HG03060 (cell line): Measurements from ENCODE around the gene FAM9C.
"Not testable (repeated sequence)": the region's sequence is repeated elsewhere in the genome, so short reads cannot be mapped to it uniquely, and the experiment has no call there.

Source experiments
- ATAC-seq: cut with Tn5 transposase; IDR thresholded peaks from one replicate; pipeline ENCODE4 v1.9.1; 2021; ENCODE audit warnings: low read depth, moderate number of reproducible peaks; ENCODE audit not compliant: unreplicated experiment

Gene FAM9C

DNA sequence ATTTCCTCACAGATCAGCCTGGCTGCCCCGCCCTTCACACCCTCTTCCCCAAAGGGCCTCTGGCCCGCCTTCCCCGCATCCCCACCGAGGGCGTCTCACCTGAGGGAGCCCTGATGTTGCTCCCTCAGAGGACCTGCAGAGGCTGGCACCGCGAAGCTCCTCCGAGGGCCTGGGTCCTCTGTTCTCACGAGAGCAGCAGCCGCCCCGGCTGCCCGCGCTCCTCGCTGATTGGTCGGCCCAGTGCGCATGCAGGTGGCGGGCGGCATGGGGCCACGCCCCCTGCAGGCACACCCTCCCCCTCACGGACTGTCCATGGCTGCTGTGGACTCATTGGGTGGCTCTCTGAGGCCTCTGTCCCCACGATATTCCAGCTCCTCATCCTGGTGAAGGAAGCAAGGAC, at the start of gene FAM9C:
Gene FAM9C, minus strand, starts transcription at position 180 of the 400 bp plus-strand sequence. CDS start 831 bp downstream, outside the sequence.
- ATAC-seq: no peak

DNA sequence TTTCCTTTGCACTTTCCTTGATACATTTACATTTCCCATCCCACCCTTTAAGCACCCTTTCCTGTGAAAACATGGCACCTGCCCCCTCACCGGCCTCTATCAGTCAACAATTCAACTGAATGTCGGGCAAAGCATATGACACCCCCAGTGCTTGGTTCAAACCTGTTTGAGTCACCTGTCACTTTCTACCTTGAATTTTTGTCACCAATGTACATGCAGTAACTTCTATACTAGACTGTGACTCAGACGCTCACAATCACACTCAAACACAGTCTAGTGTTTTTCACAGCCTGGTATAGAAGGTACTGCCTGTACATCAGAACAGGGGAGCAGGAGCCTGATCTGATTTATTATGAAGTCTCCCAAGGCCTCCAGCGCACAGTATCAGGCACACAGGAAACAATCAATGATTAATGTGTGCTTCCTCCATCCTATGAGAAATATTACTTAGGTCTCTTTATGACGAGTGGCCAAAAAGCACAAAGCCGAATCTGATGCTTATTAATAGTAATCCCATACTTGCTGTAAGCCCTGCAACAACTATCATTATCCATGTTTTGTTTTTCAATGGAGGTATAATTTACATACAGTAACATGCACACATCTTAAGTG, 49.2 kb upstream of the FAM9C start:
- no peak for ATAC-seq

DNA sequence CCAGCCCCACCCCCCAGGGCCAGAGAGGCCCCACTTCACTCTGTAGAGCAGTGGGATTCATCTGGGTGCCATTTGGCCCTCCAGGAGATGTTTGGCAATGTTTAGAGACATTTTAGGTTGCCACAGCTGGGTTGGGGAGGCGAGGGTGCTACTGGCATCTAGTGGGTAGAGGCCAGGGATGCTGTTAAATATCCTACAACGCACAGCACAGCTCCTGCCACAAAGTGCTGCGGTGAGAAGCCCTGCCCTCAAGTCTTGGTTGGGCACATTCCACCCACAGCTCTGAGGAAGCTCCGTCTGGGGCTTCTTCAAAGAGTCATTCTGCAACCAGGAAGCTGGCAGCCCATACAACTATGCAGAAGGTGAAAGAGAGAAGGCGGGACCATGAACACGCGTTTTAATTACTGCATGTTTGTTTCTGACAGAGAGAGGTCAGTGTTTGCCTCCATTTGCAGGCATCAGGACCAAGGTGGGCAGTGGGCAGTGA, 48.1 kb upstream of the FAM9C start:
- ATAC-seq: peak; percentile 34

DNA sequence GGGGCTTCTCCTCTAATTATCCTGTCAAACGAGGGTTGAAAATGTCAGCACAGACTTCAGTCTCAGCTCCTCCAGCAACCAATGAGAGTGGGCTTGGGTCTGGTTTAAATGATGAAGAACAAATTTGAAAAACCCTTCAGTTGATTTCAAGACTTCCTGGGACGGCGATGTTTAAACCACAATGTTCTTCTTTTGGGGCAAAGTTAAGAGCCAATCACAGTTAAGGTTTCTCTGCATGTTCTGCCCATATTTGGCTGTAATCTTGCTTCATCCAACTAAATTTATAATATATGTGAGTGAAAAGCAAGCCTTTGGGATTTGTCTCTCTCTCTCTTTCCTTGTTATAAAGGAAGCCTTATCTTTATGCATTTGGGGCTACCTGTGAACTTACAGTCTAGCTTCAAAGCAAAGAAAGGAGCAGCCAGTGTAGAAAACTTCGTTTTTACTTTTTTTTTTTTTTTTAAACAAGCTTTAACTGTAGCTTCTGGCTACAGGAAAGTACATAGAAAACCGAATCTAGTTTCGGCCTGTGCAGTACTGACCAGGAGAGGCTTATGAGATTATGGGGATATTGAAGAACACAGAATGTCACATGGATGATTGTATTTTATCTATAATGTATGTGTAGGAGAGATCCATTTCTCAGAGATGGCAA, 46.8 kb upstream of the FAM9C start:
- ATAC-seq: no peak

DNA sequence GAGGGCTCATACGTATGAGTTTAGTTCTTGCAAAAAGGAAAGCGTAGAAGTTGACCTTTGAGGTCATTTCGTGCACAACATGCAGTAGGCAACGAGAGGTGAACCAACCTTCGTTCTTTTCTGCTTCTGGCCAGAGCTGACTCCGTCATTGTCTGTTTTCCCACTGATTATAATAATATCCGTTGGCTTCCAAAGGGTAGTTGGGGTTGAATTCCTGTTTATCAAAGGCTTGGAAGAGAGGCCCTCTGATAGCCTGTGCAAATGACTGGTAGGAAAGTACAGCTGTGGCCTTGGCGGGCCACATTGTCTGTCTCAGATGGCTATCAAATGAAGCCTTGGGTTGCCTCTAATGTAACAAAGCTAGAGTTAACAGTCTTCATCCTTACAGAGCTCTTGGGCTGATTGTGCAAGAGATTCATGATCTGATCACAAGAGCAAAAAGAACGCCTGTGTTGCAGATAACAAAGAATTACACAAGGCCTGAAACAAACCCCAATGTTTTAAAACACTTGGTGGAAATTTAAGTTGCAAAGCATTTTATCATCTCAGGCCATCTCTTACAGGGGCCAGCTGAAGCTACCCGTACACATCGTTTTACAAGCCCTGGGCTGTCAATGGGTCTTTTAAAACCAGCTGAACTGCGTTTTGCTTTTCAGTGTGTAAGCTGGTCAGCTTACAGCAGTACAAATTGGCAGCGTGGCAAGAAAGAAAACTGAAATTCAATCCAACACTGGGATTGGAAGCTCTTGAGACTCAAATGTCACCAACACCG, 46.1 kb upstream of the FAM9C start:
- no peak for ATAC-seq

- no peak for ATAC-seq
These were observed 45.6 kb upstream of the FAM9C start for GRCh38 chrX:13090027-13090338.

DNA sequence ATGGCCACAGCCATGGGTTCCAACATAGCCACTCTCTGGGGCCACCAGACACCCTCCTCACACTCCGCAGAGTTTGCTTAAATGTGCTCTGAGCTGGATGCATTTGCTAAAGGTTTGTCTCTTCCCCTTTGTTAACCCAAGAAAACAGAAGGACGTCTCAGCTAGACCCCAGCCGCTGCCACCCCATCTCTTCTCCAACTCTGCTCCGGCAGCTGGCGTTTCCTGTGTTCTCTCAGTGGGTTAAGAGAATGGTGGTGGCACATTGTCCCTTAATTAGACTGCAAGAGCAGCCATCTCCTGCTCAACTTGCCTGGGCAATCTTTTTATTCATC, 43.7 kb upstream of the FAM9C start:
- no peak for ATAC-seq

- no peak for ATAC-seq
These were observed 43.1 kb upstream of the FAM9C start for GRCh38 chrX:13087322-13088155.

- ATAC-seq: not testable (repeated sequence)
These were observed 42.4 kb upstream of the FAM9C start for GRCh38 chrX:13086793-13087321.

GRCh38 chrX:13086076-13086475, 41.7 kb upstream of the FAM9C start:
- ATAC-seq: no peak

DNA sequence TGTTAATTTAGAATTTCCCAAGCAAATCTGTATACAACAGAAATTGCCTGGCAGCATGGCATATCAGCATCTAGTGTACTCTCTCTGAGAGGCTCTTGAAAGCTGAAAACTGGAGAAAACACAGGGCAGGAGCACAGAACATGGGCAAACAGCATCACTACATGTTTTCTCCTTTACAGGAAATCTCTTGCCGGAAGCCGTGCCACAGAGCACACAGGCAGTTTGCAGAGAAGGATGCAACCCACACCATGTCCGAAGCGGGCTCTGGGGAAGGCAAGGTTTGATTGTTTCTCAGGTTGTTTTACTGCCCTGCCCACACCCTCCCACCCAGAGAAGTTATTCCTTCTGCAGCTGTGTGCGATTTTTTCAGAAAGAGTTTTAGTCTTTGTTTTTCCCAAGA, 41.1 kb upstream of the FAM9C start:
- ATAC-seq: no peak

DNA sequence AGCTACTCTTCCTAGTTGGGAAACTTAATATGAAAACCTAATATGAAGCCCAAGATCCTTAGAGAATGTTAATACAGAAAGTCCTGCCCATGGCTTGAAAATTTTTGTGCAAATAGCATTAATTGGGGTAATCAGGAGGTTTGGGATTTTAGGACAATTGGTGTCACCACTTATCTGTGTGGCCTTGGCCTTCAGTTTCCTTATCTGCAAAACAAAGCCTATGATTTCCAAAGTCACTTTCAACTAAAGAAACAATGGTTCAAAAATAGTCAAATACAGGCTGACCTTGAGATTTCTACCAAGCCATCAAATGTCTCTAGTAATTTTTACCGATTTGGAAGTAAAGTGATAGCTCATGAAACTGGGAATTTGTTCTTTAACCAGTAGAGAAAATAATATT, 40.2 kb upstream of the FAM9C start:
- ATAC-seq: no peak

DNA sequence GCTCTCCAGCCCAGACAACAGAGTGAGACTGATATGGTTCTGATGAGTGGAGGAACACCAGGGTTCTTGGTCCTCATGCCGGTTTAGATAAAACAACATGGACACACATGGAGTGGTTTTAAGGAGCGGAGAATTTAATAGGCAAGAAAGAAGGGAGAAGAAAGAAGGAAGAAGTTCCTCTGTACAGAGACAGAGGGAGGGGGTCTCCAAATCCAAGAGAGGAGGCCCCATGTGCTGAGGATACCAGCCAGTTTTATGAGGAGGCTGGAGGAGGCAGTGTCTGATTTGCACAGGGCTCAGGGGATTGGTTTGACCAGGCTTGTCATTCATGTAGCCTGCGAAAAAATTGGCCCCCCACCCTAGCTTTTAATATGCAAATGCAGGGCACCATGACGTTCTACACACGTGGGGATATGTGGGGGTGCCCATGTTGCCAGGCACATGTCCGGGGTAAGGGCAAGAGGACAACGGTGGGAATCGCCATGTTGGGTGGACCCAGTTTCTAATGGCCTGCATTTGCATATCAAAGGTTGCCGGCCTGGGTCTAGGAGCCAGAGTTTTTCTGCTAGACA, 39.4 kb upstream of the FAM9C start:
- ATAC-seq: not testable (repeated sequence)

DNA sequence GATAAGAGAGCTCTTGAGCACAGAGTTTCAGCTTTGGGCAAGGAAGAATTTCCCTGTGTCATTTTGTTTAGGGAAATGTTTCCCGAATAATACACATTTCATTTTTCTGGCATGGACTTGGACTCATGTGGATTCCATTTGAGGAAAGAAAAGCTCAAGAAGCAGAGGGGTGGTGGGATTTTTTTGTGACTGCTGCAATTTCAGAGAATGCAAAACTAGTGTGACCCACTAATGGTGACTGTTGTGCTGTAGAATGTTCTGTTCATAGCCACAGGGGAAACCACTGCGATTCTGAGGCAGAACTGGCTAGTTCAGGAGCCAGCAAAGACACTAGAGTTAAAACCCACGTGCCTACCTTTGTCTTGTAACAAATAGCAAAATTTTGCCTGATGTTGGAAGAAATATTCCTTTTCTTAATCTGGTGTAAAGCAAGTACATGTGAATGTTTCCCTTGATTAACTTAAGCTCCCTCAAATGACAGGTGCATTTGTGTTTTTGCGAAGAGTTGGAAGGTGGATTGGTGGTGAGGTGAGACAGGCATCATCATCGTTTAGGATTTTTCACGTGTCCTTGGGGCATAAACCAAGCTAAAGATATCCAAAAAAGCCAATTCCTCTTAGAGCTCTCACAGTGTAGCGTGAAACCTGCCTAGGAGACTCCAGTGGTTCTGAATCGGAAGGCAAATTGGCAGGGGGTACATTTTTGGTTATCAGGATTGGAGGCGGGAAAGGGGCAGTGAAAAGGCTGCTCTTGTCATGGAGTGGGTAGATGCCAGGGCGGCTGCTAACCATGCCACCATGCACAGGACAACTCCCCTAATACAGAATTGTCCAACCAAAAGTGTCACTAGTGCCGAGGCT, 38.0 kb upstream of the FAM9C start:
- ATAC-seq: no peak

DNA sequence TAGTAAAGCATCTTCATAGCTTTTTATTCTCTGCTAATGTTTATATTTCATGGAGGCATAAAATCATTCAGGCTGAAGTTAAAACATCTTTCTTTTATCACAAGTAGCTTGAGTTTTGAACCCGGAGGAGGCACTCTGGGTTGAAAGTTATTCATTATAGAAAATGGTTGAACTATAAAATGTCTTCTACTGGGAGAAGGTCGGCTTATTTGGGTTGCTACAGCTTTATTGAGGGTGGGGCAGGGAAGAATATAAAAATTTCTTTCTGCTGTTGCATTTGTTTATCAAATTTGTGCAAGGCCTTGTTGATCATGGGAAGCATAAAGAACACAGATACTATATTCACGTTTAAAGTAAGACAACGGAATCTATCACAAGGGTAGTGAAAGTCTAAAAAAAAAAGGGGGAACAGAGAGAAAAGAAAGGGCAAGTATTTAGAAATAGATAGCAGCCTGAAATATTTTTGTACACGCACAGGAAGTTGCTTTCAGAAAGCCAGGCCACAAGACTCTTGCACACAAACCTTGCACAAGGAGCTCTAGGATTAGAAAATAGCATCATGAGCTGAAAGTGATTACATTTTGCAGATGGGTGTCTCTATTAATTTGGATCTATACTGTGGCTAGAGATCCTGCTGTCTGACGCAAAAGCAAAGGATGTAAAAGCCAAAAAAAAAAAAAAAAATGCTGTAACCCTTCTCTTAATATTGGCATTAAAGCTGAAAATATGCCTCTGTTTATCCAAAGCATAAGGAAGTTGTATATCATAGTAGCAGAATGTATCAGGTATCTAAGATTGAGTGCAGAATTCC, 37.2 kb upstream of the FAM9C start:
- ATAC-seq: peak; percentile 38

GRCh38 chrX:13080128-13080795, 35.8 kb upstream of the FAM9C start:
- no peak for ATAC-seq

DNA sequence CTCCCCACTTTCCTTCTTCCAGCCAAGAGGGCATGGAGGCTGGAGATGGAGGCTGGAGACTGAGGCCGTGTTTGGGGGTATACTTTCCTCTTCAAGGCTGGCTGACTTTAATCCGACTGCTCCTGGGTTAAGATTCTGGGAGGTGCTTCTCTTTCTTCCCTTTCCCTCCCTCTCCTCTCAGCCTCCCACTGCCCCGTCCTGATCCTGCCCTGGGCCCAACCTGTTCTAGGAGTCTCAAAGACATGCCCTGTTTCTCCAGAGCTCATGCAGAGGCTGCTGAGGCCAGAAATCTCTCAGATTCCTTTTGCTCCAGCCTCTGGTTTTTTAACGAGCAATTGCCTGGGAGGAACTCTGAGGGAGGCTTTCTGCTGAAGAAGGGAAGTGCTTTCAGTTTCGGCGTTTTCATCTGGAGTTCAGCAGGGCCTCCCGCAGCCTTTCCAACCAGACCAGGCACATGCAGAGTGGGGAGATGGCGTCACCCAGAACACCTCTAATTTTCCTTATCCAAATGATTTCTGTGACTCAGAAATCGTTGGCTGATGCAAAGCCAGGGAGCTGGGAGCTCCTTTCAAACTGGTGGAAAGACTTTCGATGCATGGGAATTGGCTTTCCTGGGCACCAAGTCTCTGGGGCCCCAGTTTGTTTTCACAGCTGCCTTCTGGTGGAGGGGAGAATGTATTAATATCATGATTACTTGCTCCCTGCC, 34.5 kb upstream of the FAM9C start:
- ATAC-seq: no peak

DNA sequence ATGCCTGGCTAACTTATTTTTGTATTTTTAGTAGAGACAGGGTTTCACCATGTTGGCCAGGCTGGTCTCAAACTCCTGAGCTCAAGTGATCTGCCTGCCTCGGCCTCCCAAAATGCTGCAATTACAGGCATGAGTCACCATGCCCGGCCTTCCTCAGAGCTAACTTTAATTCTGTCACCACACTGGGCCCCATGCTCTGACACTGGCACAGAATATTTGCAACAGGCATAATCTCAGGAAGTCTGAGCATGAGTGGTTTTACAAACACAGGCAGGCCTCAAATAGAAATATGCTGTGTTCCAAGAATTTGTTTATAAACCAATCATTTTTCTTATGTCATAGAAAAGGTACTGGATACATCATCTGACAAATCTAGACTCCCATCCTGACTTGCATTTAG, 32.7 kb upstream of the FAM9C start:
- no peak for ATAC-seq
